Suprapubic skin (tissue), 3 donors: ENCODE data around the gene TMEM72.

Experiments
- POLR2A ChIP-seq, 2 donors: fragments of 450-650 bp; IDR thresholded peaks; one replicate each; pipeline ENCODE4 v1.6.1; 2017; ENCODE audit warnings: antibody characterized with exemption in 2 of 2, mild to moderate bottlenecking in 2 of 2, moderate library complexity in 2 of 2
- TF ChIP-seq, protein P1 (sequence below), 2 donors: fragments of 200-600 bp in 1 of 2; fragments of 450-650 bp in 1 of 2; sonication (generic) in 1 of 2; IDR thresholded peaks; one replicate each; pipeline ENCODE4 v1.5.1; 2016 to 2019; ENCODE audit warnings: antibody characterized with exemption in 2 of 2, mild to moderate bottlenecking in 1 of 2, moderate library complexity in 1 of 2

DNA sequence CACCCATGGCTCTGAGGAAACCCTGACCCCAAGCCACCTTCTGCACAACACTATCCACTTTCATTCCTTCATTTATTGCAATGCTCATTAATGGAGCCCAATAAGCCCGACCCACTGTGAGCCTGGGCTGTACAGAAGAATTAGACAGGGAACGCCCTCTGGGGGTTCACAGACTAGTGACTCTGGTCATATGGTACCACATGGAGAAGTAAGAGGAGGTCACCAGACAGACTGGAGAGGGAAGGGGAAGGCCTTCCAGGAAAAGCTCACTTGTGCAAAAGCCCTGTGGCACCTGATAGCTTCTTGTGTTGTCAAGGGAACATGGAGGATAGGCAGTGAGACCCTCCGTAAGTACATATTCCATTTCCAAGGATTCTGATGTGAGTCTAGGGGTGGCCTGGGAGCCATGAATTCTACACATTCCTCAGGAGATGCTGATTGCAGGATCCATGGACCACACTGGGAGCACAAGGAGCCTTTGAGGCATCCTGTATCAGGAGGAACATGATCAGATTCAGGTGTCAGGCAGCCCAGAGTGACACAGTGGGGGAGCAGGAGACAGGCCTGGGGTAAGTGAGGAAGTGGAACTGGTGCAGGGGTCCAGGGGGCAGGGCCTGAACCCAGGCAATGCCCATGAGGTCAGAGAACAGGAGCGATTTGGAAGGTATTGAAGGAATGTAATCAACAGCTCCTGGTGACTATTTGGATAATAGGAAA lies 19.9 kb downstream of the TMEM72 start:
- TF ChIP-seq POLR2A (IDR thresholded peaks at IDR 0.05), result no peak
- TF ChIP-seq, protein P1, sequence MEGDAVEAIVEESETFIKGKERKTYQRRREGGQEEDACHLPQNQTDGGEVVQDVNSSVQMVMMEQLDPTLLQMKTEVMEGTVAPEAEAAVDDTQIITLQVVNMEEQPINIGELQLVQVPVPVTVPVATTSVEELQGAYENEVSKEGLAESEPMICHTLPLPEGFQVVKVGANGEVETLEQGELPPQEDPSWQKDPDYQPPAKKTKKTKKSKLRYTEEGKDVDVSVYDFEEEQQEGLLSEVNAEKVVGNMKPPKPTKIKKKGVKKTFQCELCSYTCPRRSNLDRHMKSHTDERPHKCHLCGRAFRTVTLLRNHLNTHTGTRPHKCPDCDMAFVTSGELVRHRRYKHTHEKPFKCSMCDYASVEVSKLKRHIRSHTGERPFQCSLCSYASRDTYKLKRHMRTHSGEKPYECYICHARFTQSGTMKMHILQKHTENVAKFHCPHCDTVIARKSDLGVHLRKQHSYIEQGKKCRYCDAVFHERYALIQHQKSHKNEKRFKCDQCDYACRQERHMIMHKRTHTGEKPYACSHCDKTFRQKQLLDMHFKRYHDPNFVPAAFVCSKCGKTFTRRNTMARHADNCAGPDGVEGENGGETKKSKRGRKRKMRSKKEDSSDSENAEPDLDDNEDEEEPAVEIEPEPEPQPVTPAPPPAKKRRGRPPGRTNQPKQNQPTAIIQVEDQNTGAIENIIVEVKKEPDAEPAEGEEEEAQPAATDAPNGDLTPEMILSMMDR (IDR thresholded peaks at IDR 0.05), result no peak
